Lower leg skin (tissue), 4 donors: ENCODE results near the gene EMC9. TPM values are rescaled to one million over a fixed set of nuclear protein-coding genes. Genes with fewer than 3 reads are reported as not detected.

Source experiments
- DNase-seq, 2 donors: peaks; one replicate each; pipeline ENCODE4 v3.0.0-alpha.2; 2019; ENCODE audit warnings: low spot score in 2 of 2
- H3K4me3 ChIP-seq: fragments of 200-600 bp; sonication (generic); 2 replicates; pipeline ENCODE4 v1.5.1; 2017; ENCODE audit warnings: mild to moderate bottlenecking, low read depth; ENCODE audit not compliant: poor library complexity, severe bottlenecking
- POLR2A ChIP-seq, 2 donors: fragments of 450-650 bp; IDR thresholded peaks; one replicate each; pipeline ENCODE4 v1.6.1; 2016 to 2017; ENCODE audit warnings: antibody characterized with exemption in 2 of 2, mild to moderate bottlenecking in 1 of 2, moderate library complexity in 1 of 2
- WGBS, 2 donors: methylation state at CpG; one replicate each; pipeline ENCODE4 v1.1.5; 2018; 5-methylcytosine and 5-hydroxymethylcytosine counted together
- intact Hi-C: fragments of 100-400 bp; cut with DNase I; formaldehyde crosslinking; loops from one replicate; pipeline ENCODE4 v1.15.0; 2023; ENCODE audit warnings: low total_unique reads
- total RNA-seq, 4 donors: library from RNA; depleted of rRNA; stranded (reverse); fragments of >200 nt; gene quantifications; one replicate each; pipeline ENCODE4 v1.1.0, GENCODE V29; 2016
- TF ChIP-seq, protein P1 (sequence below), 3 donors: fragments of 450-650 bp; IDR thresholded peaks; one replicate each; pipeline ENCODE4 v1.5.1; 2016; ENCODE audit warnings: antibody characterized with exemption in 3 of 3, mild to moderate bottlenecking in 3 of 3, moderate library complexity in 2 of 3

Gene EMC9
- total RNA-seq, 4 donors from 2014 or later: 13.3 to 21.8 (median 20.6) TPM

DNA sequence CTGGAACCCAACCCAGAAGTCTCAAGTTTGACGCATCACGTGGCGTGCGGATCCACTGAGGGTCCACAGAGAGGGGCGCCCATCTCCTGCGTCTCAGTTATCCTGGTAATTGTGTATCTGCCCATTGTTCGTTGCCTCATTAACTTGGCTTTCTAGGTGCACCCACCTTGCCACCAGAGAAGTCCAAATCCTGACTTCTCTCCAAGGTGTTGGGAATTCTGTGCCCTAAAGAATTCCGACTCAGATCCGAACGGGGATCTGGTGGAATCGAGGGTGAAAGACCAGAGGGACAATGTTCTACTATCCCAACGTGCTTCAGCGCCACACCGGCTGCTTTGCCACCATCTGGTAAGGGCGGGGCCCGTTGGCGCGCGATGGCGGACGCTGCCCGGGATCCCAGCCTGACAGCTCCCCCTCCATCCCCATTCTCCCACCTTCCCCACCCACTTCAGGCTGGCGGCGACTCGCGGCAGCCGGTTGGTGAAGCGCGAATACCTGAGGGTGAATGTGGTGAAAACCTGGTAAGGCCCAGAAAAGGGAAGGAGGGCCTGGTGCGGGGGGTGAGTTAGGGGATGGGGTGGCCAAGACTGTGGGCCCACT is 31.0 kb upstream of the EMC9 start:
- WGBS, 2 donors: 51 to 53% methylated on average over 30 of the region's 30 CpGs
- intact Hi-C loops: no loop called here
- TF ChIP-seq, protein P1, sequence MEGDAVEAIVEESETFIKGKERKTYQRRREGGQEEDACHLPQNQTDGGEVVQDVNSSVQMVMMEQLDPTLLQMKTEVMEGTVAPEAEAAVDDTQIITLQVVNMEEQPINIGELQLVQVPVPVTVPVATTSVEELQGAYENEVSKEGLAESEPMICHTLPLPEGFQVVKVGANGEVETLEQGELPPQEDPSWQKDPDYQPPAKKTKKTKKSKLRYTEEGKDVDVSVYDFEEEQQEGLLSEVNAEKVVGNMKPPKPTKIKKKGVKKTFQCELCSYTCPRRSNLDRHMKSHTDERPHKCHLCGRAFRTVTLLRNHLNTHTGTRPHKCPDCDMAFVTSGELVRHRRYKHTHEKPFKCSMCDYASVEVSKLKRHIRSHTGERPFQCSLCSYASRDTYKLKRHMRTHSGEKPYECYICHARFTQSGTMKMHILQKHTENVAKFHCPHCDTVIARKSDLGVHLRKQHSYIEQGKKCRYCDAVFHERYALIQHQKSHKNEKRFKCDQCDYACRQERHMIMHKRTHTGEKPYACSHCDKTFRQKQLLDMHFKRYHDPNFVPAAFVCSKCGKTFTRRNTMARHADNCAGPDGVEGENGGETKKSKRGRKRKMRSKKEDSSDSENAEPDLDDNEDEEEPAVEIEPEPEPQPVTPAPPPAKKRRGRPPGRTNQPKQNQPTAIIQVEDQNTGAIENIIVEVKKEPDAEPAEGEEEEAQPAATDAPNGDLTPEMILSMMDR (IDR thresholded peaks at IDR 0.05): no peak
- no peak for TF ChIP-seq POLR2A (IDR thresholded peaks at IDR 0.05)

DNA sequence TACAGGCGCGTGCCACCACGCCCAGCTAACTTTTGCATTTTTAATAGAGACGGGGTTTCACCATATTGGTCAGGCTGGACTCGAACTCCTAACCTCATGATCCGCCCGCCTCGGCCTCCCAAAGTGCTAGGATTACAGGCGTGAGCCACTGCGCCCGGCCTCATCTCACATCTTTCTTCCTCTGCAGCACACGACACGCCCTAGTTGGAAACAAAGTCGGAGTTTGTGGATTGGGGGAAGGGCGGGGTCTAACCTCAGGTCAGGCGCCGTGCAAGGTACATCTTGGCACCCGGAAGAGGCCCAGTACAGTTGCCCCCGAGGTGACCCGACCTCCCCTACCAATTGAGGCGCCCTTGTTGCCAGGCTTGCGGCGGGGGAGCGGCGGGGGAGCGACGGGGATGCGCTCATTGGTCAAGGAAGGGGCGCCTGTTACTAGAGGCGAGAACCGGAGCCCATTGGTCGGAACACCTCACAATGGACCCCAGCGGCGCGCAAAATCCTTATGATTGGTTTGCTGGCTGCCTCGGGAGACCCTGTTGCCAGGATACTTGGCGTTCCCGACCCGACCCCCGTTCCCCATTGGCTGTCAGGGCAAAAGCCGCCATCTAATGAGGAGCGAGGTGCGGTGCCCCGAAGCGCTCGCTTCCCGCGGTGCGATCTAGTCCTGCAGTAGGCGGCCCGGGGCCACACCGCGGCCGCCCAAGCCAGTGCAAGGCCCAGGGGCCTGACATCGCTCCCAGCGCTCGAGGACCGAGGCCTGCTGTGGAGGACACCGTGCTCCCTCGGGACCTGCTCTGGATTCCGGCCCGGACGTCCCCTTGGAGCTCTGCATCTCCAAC is 30.2 kb upstream of the EMC9 start, which contains the start of gene REC8:
Gene REC8 (plus strand): TSS at position 659 of the 839 bp plus-strand sequence. CDS start 473 bp downstream, outside the sequence.
- TF ChIP-seq, protein P1 (IDR thresholded peaks at IDR 0.05): no peak
- no peak for TF ChIP-seq POLR2A (IDR thresholded peaks at IDR 0.05)
- intact Hi-C loops: no loop called here
- no peak for DNase-seq
- no peak within 1 kb of the TSS for H3K4me3 ChIP-seq
- 43 to 44% methylated on average over 61 to 62 of the region's 63 CpGs for WGBS, 2 donors

More for the DNA sequence above, 31.0 kb upstream of the EMC9 start:
- no peak overlapping the region for H3K4me3 ChIP-seq
- DNase-seq: no peak

DNA sequence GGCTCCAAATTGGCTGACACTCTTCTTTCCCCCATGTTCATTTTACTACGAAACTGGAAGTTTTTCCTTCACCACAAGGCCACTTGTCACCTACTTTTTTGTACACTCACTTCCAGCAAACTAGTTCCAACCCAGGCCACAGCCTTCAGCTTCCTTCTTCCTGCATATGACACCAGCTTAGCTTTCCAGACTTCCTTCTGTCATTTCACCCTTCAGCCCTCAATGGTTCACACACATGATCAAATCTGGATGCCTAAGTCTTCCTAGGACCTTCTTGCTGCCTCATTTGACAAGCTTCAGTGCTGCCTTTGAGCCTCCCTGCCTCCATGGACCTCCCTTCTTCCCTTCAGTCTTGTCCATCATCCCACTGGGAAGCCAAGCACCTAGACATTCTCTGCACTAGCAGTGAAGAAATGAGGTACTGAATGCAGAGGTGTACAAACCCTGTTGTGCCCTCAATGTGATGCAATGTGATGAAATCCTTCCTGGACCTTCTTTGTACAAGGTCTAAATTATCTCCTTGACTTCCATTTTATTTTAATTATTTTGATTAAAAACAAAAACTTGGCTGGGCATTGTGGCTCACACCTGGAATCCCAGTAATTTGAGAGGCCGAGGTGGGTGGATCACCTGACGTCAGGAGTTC is 26.2 kb upstream of the EMC9 start:
- TF ChIP-seq, protein P1 (IDR thresholded peaks at IDR 0.05): peak in 1 of 3 donors; percentile 23
- no peak for TF ChIP-seq POLR2A (IDR thresholded peaks at IDR 0.05)
- WGBS, 2 donors: 86 to 89% methylated on average over 3 of the region's 3 CpGs
- intact Hi-C loops: no loop called here
- no peak for DNase-seq
- no peak overlapping the region for H3K4me3 ChIP-seq

DNA sequence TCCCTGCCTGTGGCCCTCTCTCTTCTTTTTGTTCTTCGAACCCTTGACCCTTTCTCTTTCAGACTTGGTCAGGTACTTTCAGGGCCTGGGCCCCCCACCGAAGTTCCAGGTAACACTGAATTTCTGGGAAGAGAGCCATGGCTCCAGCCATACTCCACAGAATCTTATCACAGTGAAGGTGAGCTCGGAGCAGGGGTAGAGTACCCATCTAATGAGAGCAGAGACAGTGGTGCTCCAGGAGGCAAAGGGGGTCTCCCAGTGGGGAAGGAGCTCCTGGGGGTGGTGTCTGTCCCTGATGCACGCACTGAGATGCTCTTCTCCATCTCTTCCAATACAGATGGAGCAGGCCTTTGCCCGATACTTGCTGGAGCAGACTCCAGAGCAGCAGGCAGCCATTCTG is 24.4 kb upstream of the EMC9 start:
- no peak for DNase-seq
- TF ChIP-seq POLR2A (IDR thresholded peaks at IDR 0.05): no peak
- TF ChIP-seq, protein P1 (IDR thresholded peaks at IDR 0.05): no peak
- WGBS, 2 donors: 92 to 93% methylated on average over 5 of the region's 5 CpGs
- H3K4me3 ChIP-seq: no peak overlapping the region
- intact Hi-C loops: no loop called here

DNA sequence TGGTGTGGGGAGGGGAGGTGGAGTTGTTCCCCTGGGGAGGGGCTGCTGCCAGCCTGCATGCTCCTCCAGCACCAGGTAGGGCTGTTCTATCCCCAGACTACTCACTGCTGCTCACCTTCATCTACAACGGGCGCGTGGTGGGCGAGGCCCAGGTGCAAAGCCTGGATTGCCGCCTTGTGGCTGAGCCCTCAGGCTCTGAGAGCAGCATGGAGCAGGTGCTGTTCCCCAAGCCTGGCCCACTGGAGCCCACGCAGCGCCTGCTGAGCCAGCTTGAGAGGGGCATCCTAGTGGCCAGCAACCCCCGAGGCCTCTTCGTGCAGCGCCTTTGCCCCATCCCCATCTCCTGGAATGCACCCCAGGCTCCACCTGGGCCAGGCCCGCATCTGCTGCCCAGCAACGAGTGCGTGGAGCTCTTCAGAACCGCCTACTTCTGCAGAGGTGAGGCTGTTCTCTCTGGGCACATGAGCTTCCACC is 23.2 kb upstream of the EMC9 start:
- intact Hi-C loops: no loop called here
- 59 to 72% methylated on average over 9 to 14 of the region's 14 CpGs for WGBS, 2 donors
- DNase-seq: no peak

More for the DNA sequence above, 23.2 kb upstream of the EMC9 start:
- no peak overlapping the region for H3K4me3 ChIP-seq
- no peak for TF ChIP-seq POLR2A (IDR thresholded peaks at IDR 0.05)
- TF ChIP-seq, protein P1 (IDR thresholded peaks at IDR 0.05): no peak
